ENCODE measurements around the gene ECHDC1.

The ECHDC1 gene

DNA sequence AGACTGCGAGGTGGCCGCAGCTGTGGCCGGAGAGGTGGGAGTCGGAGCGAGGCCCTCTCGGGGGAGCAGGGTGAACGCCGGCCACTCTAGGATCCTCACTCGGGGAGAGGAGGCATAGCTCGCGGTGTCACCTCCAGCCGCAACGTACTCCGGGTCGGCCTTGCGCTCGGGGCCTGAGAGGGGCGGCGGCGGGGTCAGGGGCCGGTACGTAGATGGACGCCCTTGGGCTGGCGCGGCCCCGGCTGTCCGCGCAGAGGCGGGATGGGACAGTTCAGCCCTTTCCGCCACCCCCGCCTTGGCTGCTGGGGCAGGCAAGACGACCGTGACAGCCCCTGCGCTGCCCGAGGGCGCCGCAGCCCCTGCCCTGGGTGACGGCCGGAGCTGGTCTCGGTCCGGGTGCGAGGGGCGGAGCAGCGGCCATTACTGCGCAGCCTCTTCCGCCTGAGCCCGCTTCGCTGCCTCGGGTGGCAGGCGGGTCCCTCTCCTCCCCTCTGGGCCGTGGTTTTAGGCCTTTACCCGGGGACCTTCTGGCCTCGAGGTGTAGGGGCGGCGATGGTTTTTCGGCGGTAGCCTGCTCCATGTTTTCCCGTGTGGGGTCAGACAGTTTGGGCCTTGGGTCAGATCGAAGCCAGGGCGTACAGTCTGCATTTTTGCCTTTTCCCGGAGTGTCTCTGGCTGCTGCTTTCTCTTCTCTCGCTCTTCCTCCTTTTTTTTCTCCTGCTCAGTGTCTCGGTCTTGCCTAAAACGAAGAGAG lies 76.3 kb downstream of the ECHDC1 start:
- TF ChIP-seq, protein P1, sequence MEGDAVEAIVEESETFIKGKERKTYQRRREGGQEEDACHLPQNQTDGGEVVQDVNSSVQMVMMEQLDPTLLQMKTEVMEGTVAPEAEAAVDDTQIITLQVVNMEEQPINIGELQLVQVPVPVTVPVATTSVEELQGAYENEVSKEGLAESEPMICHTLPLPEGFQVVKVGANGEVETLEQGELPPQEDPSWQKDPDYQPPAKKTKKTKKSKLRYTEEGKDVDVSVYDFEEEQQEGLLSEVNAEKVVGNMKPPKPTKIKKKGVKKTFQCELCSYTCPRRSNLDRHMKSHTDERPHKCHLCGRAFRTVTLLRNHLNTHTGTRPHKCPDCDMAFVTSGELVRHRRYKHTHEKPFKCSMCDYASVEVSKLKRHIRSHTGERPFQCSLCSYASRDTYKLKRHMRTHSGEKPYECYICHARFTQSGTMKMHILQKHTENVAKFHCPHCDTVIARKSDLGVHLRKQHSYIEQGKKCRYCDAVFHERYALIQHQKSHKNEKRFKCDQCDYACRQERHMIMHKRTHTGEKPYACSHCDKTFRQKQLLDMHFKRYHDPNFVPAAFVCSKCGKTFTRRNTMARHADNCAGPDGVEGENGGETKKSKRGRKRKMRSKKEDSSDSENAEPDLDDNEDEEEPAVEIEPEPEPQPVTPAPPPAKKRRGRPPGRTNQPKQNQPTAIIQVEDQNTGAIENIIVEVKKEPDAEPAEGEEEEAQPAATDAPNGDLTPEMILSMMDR (IDR thresholded peaks at IDR 0.05; ENCODE audit: low read depth, low read length), result no peak
- TF ChIP-seq MYC (IDR thresholded peaks at IDR 0.05; ENCODE audit: low read depth, low read length) (peak; percentile 23; the same call in 1 of the 2 replicates), MAX (IDR thresholded peaks at IDR 0.05; ENCODE audit: low read depth, low read length) (peak; percentile 35; the same call in 1 of the 2 replicates), POLR2A (IDR thresholded peaks at IDR 0.05; ENCODE audit: extremely low read depth, insufficient read length) (peak; percentile 86)
- peak; percentile 82 for DNase-seq (ENCODE audit: low read depth)
- H3K4me3 ChIP-seq (ENCODE audit: low read depth, low read length), result peak overlapping the region; percentile 92

DNA sequence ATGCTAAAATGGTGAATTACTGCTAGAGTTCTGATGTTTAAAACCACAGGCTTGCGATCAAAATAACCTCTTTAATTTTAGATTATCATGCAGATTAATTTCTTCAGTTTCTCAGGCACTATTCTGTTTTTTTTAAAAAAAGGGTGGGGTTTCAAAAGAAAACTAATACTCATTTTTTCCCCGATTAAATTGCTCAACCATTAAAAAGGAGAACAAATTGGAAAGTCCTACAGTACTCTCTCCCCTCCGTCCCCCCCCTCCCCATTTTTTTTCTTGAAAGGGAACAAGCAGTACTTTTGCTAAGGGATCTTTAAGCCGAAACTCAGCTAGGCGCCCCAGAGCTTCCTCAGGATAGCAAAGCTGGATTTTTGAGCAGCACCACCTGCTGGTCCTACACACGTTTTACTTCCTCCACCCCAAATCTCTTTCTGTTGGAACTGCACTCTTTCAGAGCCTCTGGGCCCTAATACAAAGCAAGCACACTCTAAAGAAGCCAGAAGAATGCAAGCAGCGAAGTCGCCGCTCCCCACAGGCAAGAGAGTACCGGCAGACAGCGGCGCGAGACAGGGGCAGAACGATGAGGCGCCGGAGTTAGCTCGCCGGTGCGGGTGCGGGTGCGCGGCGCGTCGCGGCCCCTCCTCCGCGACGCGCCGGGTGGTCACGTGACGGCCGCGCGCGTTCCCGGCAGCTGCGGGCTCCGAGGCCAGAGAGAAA lies 77.1 kb downstream of the ECHDC1 start, which contains the start of gene RNF146:
Gene RNF146 (plus strand): TSS at position 687 of the 714 bp plus-strand sequence. CDS start 13,475 bp downstream, outside the sequence.
- TF ChIP-seq, protein P1 (IDR thresholded peaks at IDR 0.05; ENCODE audit: low read depth, low read length), result peak; percentile 70
- TF ChIP-seq MAX (IDR thresholded peaks at IDR 0.05; ENCODE audit: low read depth, low read length) (peak; percentile 71; the same call in 1 of the 2 replicates), POLR2A (IDR thresholded peaks at IDR 0.05; ENCODE audit: extremely low read depth, insufficient read length) (no peak), MYC (IDR thresholded peaks at IDR 0.05; ENCODE audit: low read depth, low read length) (peak; percentile 11)
- peak within 1 kb of the TSS; percentile 92 for H3K4me3 ChIP-seq (ENCODE audit: low read depth, low read length)
- DNase-seq (ENCODE audit: low read depth), result peak; percentile 93

GRCh38 chr6:127263481-127263880 lies 79.9 kb downstream of the ECHDC1 start:
- DNase-seq (ENCODE audit: low read depth), result no peak
- no peak overlapping the region for H3K4me3 ChIP-seq (ENCODE audit: low read depth, low read length)
- no peak for TF ChIP-seq POLR2A (IDR thresholded peaks at IDR 0.05; ENCODE audit: extremely low read depth, insufficient read length)
- no peak for TF ChIP-seq MYC (IDR thresholded peaks at IDR 0.05; ENCODE audit: low read depth, low read length)
- TF ChIP-seq MAX (IDR thresholded peaks at IDR 0.05; ENCODE audit: low read depth, low read length), result no peak
- TF ChIP-seq, protein P1 (IDR thresholded peaks at IDR 0.05; ENCODE audit: low read depth, low read length), result no peak

DNA sequence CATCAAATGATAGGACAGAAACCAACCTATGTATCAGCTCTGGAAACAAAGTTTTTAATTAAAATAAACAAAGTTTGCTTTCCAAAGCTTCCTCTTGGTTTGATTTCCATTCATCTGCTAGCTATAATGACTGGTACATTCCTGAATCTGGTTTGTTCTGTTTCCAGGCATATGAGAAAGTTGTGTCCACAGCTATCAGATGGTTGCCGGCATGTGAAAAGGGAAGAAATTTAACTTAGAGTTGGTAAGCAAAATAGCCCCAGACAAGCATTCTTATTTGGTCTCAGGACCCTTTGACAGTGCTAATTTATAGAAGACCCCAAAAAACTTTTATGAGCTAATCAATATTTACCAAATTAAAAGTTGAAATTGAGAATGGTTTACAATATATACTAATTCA lies 80.5 kb downstream of the ECHDC1 start:
- TF ChIP-seq MAX (IDR thresholded peaks at IDR 0.05; ENCODE audit: low read depth, low read length), result no peak
- no peak for TF ChIP-seq POLR2A (IDR thresholded peaks at IDR 0.05; ENCODE audit: extremely low read depth, insufficient read length)
- no peak for TF ChIP-seq MYC (IDR thresholded peaks at IDR 0.05; ENCODE audit: low read depth, low read length)
- TF ChIP-seq, protein P1 (IDR thresholded peaks at IDR 0.05; ENCODE audit: low read depth, low read length), result no peak
- H3K4me3 ChIP-seq (ENCODE audit: low read depth, low read length), result no peak overlapping the region
- DNase-seq (ENCODE audit: low read depth), result no peak

GRCh38 chr6:127255286-127255685 lies 88.1 kb downstream of the ECHDC1 start:
- DNase-seq (ENCODE audit: low read depth), result no peak
- TF ChIP-seq MAX (IDR thresholded peaks at IDR 0.05; ENCODE audit: low read depth, low read length) (no peak), MYC (IDR thresholded peaks at IDR 0.05; ENCODE audit: low read depth, low read length) (no peak), POLR2A (IDR thresholded peaks at IDR 0.05; ENCODE audit: extremely low read depth, insufficient read length) (no peak)
- TF ChIP-seq, protein P1 (IDR thresholded peaks at IDR 0.05; ENCODE audit: low read depth, low read length), result no peak
- H3K4me3 ChIP-seq (ENCODE audit: low read depth, low read length), result no peak overlapping the region
